ENCODE results near the gene APCDD1L. TPM values are rescaled to one million over a fixed set of nuclear protein-coding genes. Genes with fewer than 3 reads are reported as not detected.

The APCDD1L gene
- total RNA-seq, 4 donors from 2014 or later: 0.23 to 1.2 (median 1.1) TPM

DNA sequence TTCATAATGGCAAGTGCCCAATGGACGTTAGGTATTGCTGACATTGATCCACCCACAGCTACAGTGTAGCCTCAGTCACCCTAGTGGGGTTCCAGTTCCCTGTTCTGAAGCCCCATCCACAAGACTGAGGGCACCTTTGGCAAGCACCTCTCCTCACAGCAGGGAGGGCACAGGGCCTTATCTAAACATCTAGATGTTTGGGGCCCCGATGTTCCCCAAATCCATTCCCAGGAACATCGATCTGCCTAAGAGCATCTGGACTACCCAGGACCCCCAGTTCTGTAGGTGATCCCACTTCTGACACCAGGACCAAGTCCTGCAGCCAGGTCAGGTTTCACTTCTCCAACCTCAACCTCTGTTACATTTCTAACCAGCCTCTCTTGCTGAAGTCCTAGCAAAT is 10.6 kb downstream of the APCDD1L start:
- Histone ChIP-seq H3K27ac (no peak overlapping the region), H3K36me3 (no peaks in the 10 kb centered on the region), H3K9me3 (peaks cover 16% of the 10 kb centered on the region), H3K27me3 (no peaks in the 10 kb centered on the region), H3K4me3 (no peak overlapping the region), H3K4me1 (no peaks in the 10 kb centered on the region)
- WGBS: 84% methylated on average over 3 of the region's 3 CpGs
- TF ChIP-seq EP300 (IDR thresholded peaks at IDR 0.05) (no peak), POLR2AphosphoS5 (IDR thresholded peaks at IDR 0.05) (no peak)
- peak in 1 of 2 donors; percentile 28 for DNase-seq (ENCODE audit: low spot score in 2 of 2)

DNA sequence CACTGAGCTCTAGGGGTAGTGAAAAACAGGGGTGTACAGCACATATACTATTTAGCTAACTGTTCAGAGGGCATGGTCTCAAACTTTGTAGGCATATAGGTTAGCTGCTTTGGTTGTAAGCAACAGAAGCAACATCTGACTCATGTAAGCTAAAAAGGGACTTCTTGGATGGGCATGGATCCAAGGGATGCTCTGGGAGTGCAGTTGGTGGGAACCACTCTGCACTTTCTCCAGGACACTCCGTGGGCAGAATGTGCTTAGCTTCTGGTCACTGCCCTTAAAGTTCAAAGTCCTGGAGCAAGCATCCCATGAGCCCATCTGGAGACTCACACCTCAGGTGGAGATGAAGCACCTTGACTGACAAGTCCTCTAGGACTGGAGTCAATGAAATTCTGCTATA is 11.5 kb downstream of the APCDD1L start:
- Histone ChIP-seq H3K4me3 (no peak overlapping the region), H3K36me3 (no peaks in the 10 kb centered on the region), H3K27ac (no peak overlapping the region), H3K9me3 (peaks cover 16% of the 10 kb centered on the region), H3K4me1 (no peaks in the 10 kb centered on the region), H3K27me3 (no peaks in the 10 kb centered on the region)
- DNase-seq (ENCODE audit: low spot score in 2 of 2): peak in 1 of 2 donors; percentile 58
- TF ChIP-seq, protein P1, sequence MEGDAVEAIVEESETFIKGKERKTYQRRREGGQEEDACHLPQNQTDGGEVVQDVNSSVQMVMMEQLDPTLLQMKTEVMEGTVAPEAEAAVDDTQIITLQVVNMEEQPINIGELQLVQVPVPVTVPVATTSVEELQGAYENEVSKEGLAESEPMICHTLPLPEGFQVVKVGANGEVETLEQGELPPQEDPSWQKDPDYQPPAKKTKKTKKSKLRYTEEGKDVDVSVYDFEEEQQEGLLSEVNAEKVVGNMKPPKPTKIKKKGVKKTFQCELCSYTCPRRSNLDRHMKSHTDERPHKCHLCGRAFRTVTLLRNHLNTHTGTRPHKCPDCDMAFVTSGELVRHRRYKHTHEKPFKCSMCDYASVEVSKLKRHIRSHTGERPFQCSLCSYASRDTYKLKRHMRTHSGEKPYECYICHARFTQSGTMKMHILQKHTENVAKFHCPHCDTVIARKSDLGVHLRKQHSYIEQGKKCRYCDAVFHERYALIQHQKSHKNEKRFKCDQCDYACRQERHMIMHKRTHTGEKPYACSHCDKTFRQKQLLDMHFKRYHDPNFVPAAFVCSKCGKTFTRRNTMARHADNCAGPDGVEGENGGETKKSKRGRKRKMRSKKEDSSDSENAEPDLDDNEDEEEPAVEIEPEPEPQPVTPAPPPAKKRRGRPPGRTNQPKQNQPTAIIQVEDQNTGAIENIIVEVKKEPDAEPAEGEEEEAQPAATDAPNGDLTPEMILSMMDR (IDR thresholded peaks at IDR 0.05): no peak
- TF ChIP-seq EP300 (IDR thresholded peaks at IDR 0.05) (no peak), POLR2A (IDR thresholded peaks at IDR 0.05) (no peak), POLR2AphosphoS5 (IDR thresholded peaks at IDR 0.05) (no peak)
- WGBS: 80% methylated on average over 1 of the region's 1 CpG

DNA sequence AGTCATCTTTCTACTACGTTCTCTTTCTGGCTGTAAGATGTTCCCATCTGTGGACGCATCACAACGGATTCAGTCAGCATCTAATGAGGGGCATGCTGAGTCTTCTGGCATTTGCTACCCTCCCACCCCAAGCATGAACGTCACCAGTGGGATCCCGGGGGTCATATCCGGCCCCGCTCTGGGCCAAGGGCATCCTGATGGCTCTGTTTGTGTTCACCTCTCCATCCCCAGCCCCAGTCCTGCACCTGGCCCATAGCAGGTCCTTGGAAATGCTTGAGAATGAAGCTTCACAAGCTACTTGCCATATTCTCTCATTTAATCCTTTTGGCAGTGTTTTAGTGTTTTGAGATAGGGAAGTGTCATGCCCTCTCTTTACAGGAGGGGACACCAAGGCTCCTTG is 14.9 kb downstream of the APCDD1L start:
- no peak overlapping the region for H3K27ac ChIP-seq
- H3K4me1 ChIP-seq: no peaks in the 10 kb centered on the region
- TF ChIP-seq, protein P1 (IDR thresholded peaks at IDR 0.05): no peak
- no peak for TF ChIP-seq EP300 (IDR thresholded peaks at IDR 0.05)
- TF ChIP-seq POLR2AphosphoS5 (IDR thresholded peaks at IDR 0.05): no peak
- TF ChIP-seq POLR2A (IDR thresholded peaks at IDR 0.05): no peak
- H3K36me3 ChIP-seq: no peaks in the 10 kb centered on the region
- 87% methylated on average over 7 of the region's 7 CpGs for WGBS
- H3K27me3 ChIP-seq: no peaks in the 10 kb centered on the region
- peaks cover 8% of the 10 kb centered on the region for H3K9me3 ChIP-seq
- peak in 1 of 2 donors; percentile 54 for DNase-seq (ENCODE audit: low spot score in 2 of 2)
- H3K4me3 ChIP-seq: no peak overlapping the region

DNA sequence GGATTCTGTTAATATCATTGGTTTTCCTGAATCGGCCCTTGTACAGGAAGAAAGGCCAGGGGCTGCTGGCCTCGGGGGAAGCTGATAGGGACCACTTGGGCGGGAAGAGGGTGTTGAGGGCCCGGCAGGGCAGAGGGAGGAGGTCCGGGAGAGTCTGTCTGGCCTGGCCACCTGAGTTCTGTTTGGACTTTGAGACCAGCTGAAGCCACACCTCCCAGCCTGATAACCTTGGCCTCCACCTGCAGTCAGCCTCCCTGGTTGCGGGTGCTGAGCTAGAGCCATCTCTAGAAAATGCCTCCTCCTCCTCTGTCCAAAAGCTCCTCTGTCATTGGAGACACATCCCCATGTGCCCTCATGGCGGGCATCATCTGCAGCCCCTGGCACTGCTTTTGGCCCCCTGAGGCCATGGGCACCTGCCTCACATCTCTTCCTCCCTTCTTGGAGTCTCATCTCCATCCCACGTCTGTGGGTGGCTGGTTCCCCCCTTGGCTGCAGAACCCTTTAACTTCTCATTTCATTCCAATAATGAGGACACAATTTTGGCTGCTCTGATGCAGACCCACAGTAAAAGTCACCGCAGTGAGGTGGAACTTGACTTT is 16.6 kb downstream of the APCDD1L start:
- Histone ChIP-seq H3K36me3 (no peaks in the 10 kb centered on the region), H3K27ac (no peak overlapping the region), H3K9me3 (peaks cover 4% of the 10 kb centered on the region), H3K4me3 (no peak overlapping the region), H3K4me1 (no peaks in the 10 kb centered on the region), H3K27me3 (no peaks in the 10 kb centered on the region)
- WGBS: 86% methylated on average over 8 of the region's 9 CpGs
- DNase-seq (ENCODE audit: low spot score in 2 of 2): peak in 1 of 2 donors; percentile 62
- TF ChIP-seq POLR2AphosphoS5 (IDR thresholded peaks at IDR 0.05) (no peak), EP300 (IDR thresholded peaks at IDR 0.05) (no peak), POLR2A (IDR thresholded peaks at IDR 0.05) (no peak)
- TF ChIP-seq, protein P1 (IDR thresholded peaks at IDR 0.05): no peak

DNA sequence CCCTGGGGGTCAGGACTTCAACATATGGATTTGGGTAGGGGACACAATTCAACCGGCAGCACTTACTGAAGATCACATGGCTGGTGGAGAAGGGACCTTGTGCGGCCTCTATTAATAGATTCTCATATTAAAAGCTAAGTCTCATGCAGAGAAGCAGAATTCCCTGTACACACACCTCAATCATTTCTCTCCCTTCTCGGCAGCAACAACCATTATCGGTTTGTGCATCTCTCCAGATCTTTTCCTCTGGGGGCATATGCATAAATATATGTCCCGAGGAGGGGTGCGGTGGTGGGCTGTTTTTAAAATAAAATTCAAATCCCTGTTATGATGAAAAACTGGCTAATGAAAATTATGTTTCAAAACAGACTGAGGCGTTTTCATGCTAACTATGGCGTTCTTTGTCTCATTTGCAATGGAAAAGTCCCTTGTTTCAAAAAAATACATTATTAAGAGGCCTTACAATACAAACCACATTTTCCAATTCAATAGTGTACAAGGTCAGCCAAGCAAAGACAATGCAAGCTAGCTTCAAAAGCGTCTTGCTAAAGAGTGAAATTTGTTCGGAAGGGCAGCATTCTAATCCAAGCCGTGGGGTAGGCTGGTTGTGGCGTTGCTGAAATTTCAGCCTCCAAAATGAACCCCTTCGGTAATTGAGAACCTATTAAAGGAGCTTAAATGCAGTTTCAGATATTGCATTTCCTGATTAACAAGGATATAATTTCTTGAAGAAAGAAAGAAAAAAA is 17.3 kb downstream of the APCDD1L start:
- 90% methylated on average over 13 of the region's 13 CpGs for WGBS
- no peaks in the 10 kb centered on the region for H3K36me3 ChIP-seq
- H3K9me3 ChIP-seq: peaks cover 3% of the 10 kb centered on the region
- H3K27ac ChIP-seq: no peak overlapping the region
- TF ChIP-seq POLR2A (IDR thresholded peaks at IDR 0.05) (no peak), POLR2AphosphoS5 (IDR thresholded peaks at IDR 0.05) (no peak), EP300 (IDR thresholded peaks at IDR 0.05) (no peak)
- TF ChIP-seq, protein P1 (IDR thresholded peaks at IDR 0.05): no peak
- H3K27me3 ChIP-seq: no peaks in the 10 kb centered on the region
- DNase-seq (ENCODE audit: low spot score in 2 of 2): no peak
- no peak overlapping the region for H3K4me3 ChIP-seq
- H3K4me1 ChIP-seq: no peaks in the 10 kb centered on the region

Data from suprapubic skin (tissue), 4 donors.